Neural progenitor cell (in vitro differentiated cells): ENCODE results near the gene HIC1. TPM values are rescaled to one million over a fixed set of nuclear protein-coding genes. Genes with fewer than 3 reads are reported as not detected.

ENCODE experiments used
- DNase-seq: peaks from one replicate; pipeline ENCODE4 v3.0.0-alpha.2; 2016; ENCODE audit warnings: low spot score
- H2AFZ ChIP-seq: fragments of 200-600 bp; sonication (generic); replicated peaks from 2 replicates; pipeline ENCODE4 v1.6.1; 2016; ENCODE audit warnings: antibody characterized with exemption
- H3F3A ChIP-seq: fragments of 200-600 bp; sonication (generic); 2 replicates; pipeline ENCODE4 v1.6.1; 2016; ENCODE audit warnings: antibody characterized with exemption, low read depth
- H3K27ac ChIP-seq: fragments of 200-600 bp; sonication (generic); 2 replicates; pipeline ENCODE4 v1.5.1; 2016; ENCODE audit warnings: mild to moderate bottlenecking
- H3K27me3 ChIP-seq: fragments of 200-600 bp; sonication (generic); 2 replicates; pipeline ENCODE4 v1.6.1; 2016; ENCODE audit warnings: mild to moderate bottlenecking, moderate library complexity
- H3K36me3 ChIP-seq: fragments of 200-600 bp; sonication (generic); 2 replicates; pipeline ENCODE4 v1.5.1; 2016
- H3K4me1 ChIP-seq: fragments of 200-600 bp; sonication (generic); 2 replicates; pipeline ENCODE4 v1.6.1; 2016; ENCODE audit warnings: mixed run types
- H3K4me2 ChIP-seq: fragments of 200-600 bp; sonication (generic); 2 replicates; pipeline ENCODE4 v1.6.1; 2016
- H3K4me3 ChIP-seq: fragments of 200-600 bp; sonication (generic); 2 replicates; pipeline ENCODE4 v1.5.1; 2016
- H3K79me2 ChIP-seq: fragments of 200-600 bp; sonication (generic); 2 replicates; pipeline ENCODE4 v1.6.1; 2016; ENCODE audit warnings: low read depth
- H3K9ac ChIP-seq: fragments of 200-600 bp; sonication (generic); 2 replicates; pipeline ENCODE4 v1.6.1; 2016
- H3K9me3 ChIP-seq: fragments of 200-600 bp; sonication (generic); 2 replicates; pipeline ENCODE4 v1.5.1; 2016; ENCODE audit warnings: low read depth
- H4K20me1 ChIP-seq: fragments of 200-600 bp; sonication (generic); 2 replicates; pipeline ENCODE4 v1.6.1; 2016; ENCODE audit warnings: low read depth
- H3K27ac Mint-ChIP-seq: 3 replicates; pipeline ENCODE4 v1.8.0; 2021; ENCODE audit warnings: mixed read lengths
- H3K27me3 Mint-ChIP-seq: 2 replicates; pipeline ENCODE4 v1.8.0; 2022; ENCODE audit warnings: low read depth, mild to moderate bottlenecking, inconsistent platforms, moderate library complexity, mixed read lengths; ENCODE audit not compliant: insufficient read depth
- H3K36me3 Mint-ChIP-seq: 3 replicates; pipeline ENCODE4 v1.8.0; 2021; ENCODE audit warnings: mixed read lengths
- H3K4me1 Mint-ChIP-seq: 3 replicates; pipeline ENCODE4 v1.8.0; 2021; ENCODE audit warnings: mixed read lengths
- H3K4me3 Mint-ChIP-seq: 3 replicates; pipeline ENCODE4 v1.8.0; 2021; ENCODE audit warnings: mild to moderate bottlenecking, moderate library complexity, mixed read lengths
- H3K9me3 Mint-ChIP-seq: 3 replicates; pipeline ENCODE4 v1.8.0; 2020; ENCODE audit warnings: mixed read lengths
- EZH2 ChIP-seq: fragments of 200-600 bp; sonication (generic); IDR thresholded peaks from 2 replicates; pipeline ENCODE4 v1.6.1; 2017; ENCODE audit warnings: antibody characterized with exemption, mild to moderate bottlenecking, moderate library complexity
- EZH2phosphoT487 ChIP-seq: fragments of 200-600 bp; sonication (generic); IDR thresholded peaks from 2 replicates; pipeline ENCODE4 v1.6.1; 2017; ENCODE audit warnings: antibody characterized with exemption
- total RNA-seq: library from RNA; depleted of rRNA; stranded (reverse); fragments of >200 nt; gene quantifications from 2 replicates; pipeline ENCODE4 v1.2.3, GENCODE V29; 2015; ENCODE audit warnings: low replicate concordance
- TF ChIP-seq, protein P1 (sequence below): fragments of 200-600 bp; sonication (generic); IDR thresholded peaks from 2 replicates; pipeline ENCODE4 v1.5.1; 2017; ENCODE audit warnings: antibody characterized with exemption, mild to moderate bottlenecking

Gene HIC1
- total RNA-seq, 1 donor from 2014 or later, result not detected

DNA sequence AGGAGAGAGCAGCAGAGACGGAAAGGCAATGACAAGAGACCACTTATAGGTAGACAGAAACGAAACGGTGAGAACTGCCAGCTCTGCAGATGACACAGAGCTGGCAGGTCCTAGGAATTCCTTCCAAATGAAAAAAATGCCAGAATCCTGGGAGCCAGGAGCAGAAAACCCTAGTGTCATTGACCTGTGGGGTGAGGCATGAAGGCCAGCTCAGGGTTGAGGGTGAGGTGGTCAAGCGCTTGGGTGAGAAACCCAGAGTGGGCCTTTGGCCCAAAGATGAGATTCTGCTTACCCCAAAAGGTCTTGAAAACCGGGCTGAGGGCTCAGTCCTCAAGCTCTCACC lies 9.2 kb downstream of the HIC1 start:
- H3K79me2 ChIP-seq, result no peaks in the 10 kb centered on the region
- Mint-ChIP-seq H3K4me1 (peaks cover 48% of the 10 kb centered on the region), H3K9me3 (no peaks in the 10 kb centered on the region), H3K4me3 (no peak overlapping the region), H3K36me3 (peaks cover 36% of the 10 kb centered on the region), H3K27ac (no peak overlapping the region), H3K27me3 (peaks cover 14% of the 10 kb centered on the region)
- no peaks in the 10 kb centered on the region for H3K36me3 ChIP-seq
- no peak overlapping the region for H3K9ac ChIP-seq
- H3K27ac ChIP-seq, result no peak overlapping the region
- no peaks in the 10 kb centered on the region for H3K4me1 ChIP-seq
- H3K4me2 ChIP-seq, result no peak overlapping the region
- H3F3A ChIP-seq, result no peaks in the 10 kb centered on the region
- no peak for TF ChIP-seq EZH2
- TF ChIP-seq, protein P1, sequence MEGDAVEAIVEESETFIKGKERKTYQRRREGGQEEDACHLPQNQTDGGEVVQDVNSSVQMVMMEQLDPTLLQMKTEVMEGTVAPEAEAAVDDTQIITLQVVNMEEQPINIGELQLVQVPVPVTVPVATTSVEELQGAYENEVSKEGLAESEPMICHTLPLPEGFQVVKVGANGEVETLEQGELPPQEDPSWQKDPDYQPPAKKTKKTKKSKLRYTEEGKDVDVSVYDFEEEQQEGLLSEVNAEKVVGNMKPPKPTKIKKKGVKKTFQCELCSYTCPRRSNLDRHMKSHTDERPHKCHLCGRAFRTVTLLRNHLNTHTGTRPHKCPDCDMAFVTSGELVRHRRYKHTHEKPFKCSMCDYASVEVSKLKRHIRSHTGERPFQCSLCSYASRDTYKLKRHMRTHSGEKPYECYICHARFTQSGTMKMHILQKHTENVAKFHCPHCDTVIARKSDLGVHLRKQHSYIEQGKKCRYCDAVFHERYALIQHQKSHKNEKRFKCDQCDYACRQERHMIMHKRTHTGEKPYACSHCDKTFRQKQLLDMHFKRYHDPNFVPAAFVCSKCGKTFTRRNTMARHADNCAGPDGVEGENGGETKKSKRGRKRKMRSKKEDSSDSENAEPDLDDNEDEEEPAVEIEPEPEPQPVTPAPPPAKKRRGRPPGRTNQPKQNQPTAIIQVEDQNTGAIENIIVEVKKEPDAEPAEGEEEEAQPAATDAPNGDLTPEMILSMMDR, result no peak
- TF ChIP-seq EZH2phosphoT487, result no peak
- DNase-seq, result no peak
- H3K4me3 ChIP-seq, result no peak overlapping the region
- no peak overlapping the region for H2AFZ ChIP-seq
- peaks cover 35% of the 10 kb centered on the region for H3K27me3 ChIP-seq
- H4K20me1 ChIP-seq, result peaks cover 46% of the 10 kb centered on the region
- no peaks in the 10 kb centered on the region for H3K9me3 ChIP-seq

GRCh38 chr17:2064520-2064971 lies 9.6 kb downstream of the HIC1 start:
- H3K79me2 ChIP-seq, result no peaks in the 10 kb centered on the region
- H3K4me1 Mint-ChIP-seq, result peaks cover 46% of the 10 kb centered on the region

DNA sequence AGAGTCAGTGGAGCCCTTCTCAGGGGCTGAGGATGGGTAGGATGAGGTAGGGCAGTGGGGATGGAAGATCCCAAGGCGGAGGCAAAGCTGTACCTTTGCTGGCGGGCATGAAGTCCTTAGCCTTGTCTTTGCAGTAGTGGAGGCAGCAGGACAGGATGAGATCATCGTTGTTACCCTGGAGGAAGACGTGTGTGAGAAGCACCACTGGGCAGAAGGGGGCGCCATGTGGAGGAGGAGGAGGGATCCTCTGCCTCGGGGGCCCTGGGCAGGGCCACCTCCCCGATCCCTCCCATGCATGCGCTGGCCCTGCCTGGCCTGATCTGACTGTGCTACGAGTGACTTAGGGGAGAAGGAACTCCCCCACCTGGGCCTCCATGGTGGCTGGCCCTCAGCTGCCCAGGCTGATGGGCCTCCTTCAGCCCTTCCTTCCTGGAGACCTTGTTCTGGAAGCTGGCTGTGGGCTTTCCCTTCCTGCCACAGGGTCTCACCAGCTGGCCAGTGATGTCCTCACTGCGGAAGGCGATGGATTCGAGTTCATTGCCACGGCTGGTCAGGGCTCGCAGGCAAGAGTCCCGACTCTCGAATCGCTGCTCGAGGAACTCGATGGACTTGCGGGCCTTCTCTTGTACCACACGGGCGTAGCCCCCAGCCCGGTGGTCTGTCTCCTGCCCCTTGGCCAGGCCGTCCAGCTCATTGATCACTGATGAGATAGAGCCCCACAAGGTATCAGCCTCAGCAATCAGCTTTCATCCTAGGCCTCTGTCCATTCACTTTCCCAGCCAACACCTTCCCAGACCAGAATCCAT lies 10.3 kb downstream of the HIC1 start:
- no peaks in the 10 kb centered on the region for H3K9me3 Mint-ChIP-seq
- TF ChIP-seq, protein P1, result peak; percentile 59
- TF ChIP-seq EZH2phosphoT487, result no peak
- H3K79me2 ChIP-seq, result no peaks in the 10 kb centered on the region
- peaks cover 36% of the 10 kb centered on the region for H4K20me1 ChIP-seq
- no peaks in the 10 kb centered on the region for H3F3A ChIP-seq
- H3K4me3 Mint-ChIP-seq, result no peak overlapping the region
- H3K4me1 Mint-ChIP-seq, result peaks cover 46% of the 10 kb centered on the region
- H3K9ac ChIP-seq, result no peak overlapping the region
- peaks cover 11% of the 10 kb centered on the region for H3K27me3 Mint-ChIP-seq
- H3K27me3 ChIP-seq, result peaks cover 24% of the 10 kb centered on the region
- no peaks in the 10 kb centered on the region for H3K36me3 ChIP-seq
- H3K36me3 Mint-ChIP-seq, result peaks cover 39% of the 10 kb centered on the region
- no peak overlapping the region for H3K27ac Mint-ChIP-seq
- H3K4me3 ChIP-seq, result no peak overlapping the region
- H3K9me3 ChIP-seq, result no peaks in the 10 kb centered on the region
- no peak overlapping the region for H3K4me2 ChIP-seq
- no peak overlapping the region for H3K27ac ChIP-seq
- H3K4me1 ChIP-seq, result no peaks in the 10 kb centered on the region
- no peak overlapping the region for H2AFZ ChIP-seq
- peak; percentile 74 for DNase-seq

More at GRCh38 chr17:2064520-2064971, 9.6 kb downstream of the HIC1 start:
- no peak overlapping the region for H3K9ac ChIP-seq
- DNase-seq, result no peak
- H3K27me3 ChIP-seq, result peaks cover 31% of the 10 kb centered on the region
- no peak overlapping the region for H3K4me3 ChIP-seq
- no peak for TF ChIP-seq EZH2
- no peak for TF ChIP-seq EZH2phosphoT487
- TF ChIP-seq, protein P1, result no peak
- no peak overlapping the region for H3K27ac ChIP-seq
- no peak overlapping the region for H3K4me2 ChIP-seq
- peaks cover 14% of the 10 kb centered on the region for H3K27me3 Mint-ChIP-seq
- H3K36me3 ChIP-seq, result no peaks in the 10 kb centered on the region
- H3K9me3 Mint-ChIP-seq, result no peaks in the 10 kb centered on the region
- no peak overlapping the region for H3K27ac Mint-ChIP-seq
- no peaks in the 10 kb centered on the region for H3K4me1 ChIP-seq
- H3F3A ChIP-seq, result no peaks in the 10 kb centered on the region
- no peak overlapping the region for H2AFZ ChIP-seq
- peaks cover 42% of the 10 kb centered on the region for H4K20me1 ChIP-seq
- no peak overlapping the region for H3K4me3 Mint-ChIP-seq
- H3K9me3 ChIP-seq, result no peaks in the 10 kb centered on the region
- peaks cover 34% of the 10 kb centered on the region for H3K36me3 Mint-ChIP-seq
